ENCODE results near the gene RCAN1.

Gene RCAN1

GRCh38 chr21:34536820-34537219 is 78.1 kb downstream of the RCAN1 start:
- no peak for DNase-seq

GRCh38 chr21:34536311-34536710 is 78.6 kb downstream of the RCAN1 start:
- DNase-seq: no peak

- DNase-seq: no peak
These were observed 79.0 kb downstream of the RCAN1 start for GRCh38 chr21:34535886-34536285.

GRCh38 chr21:34534522-34534921 is 80.4 kb downstream of the RCAN1 start:
- DNase-seq: no peak

GRCh38 chr21:34533938-34534337 is 81.0 kb downstream of the RCAN1 start:
- no peak for DNase-seq

- no peak for DNase-seq
These were observed 83.5 kb downstream of the RCAN1 start for GRCh38 chr21:34531399-34531798.

GRCh38 chr21:34530261-34530660 is 84.7 kb downstream of the RCAN1 start:
- DNase-seq: no peak

GRCh38 chr21:34528131-34528561 is 86.8 kb downstream of the RCAN1 start:
- DNase-seq: no peak

- no peak for DNase-seq
These were observed 88.2 kb downstream of the RCAN1 start for GRCh38 chr21:34526618-34527290.

- DNase-seq: no peak
These were observed 88.7 kb downstream of the RCAN1 start for GRCh38 chr21:34526241-34526617.

GRCh38 chr21:34524646-34525601 is 90.0 kb downstream of the RCAN1 start:
- no peak for DNase-seq

- no peak for DNase-seq
These were observed 91.8 kb downstream of the RCAN1 start for GRCh38 chr21:34523019-34523555.

- no peak for DNase-seq
These were observed 92.6 kb downstream of the RCAN1 start for GRCh38 chr21:34522284-34522683.

GRCh38 chr21:34521561-34521960 is 93.4 kb downstream of the RCAN1 start:
- no peak for DNase-seq

- no peak for DNase-seq
These were observed 94.0 kb downstream of the RCAN1 start for GRCh38 chr21:34520764-34521508.

- DNase-seq: no peak
These were observed 94.6 kb downstream of the RCAN1 start for GRCh38 chr21:34520281-34520680.

- no peak for DNase-seq
These were observed 95.2 kb downstream of the RCAN1 start for GRCh38 chr21:34519694-34520093.

- DNase-seq: no peak
These were observed 95.9 kb downstream of the RCAN1 start for GRCh38 chr21:34519016-34519415.

GRCh38 chr21:34518301-34518700 is 96.6 kb downstream of the RCAN1 start:
- DNase-seq: no peak

GRCh38 chr21:34517491-34518245 is 97.2 kb downstream of the RCAN1 start:
- DNase-seq: no peak

GRCh38 chr21:34517039-34517438 is 97.9 kb downstream of the RCAN1 start:
- DNase-seq: no peak

GRCh38 chr21:34514576-34515115 is 100.3 kb downstream of the RCAN1 start:
- DNase-seq: no peak

All from NCI-H187 (cell line).